ENCODE measurements around the gene TTLL1. TPM values are rescaled to one million over a fixed set of nuclear protein-coding genes. Genes with fewer than 3 reads are reported as not detected.

Gene TTLL1
- total and polyA plus RNA-seq, 2 experiments from 2014 or later = 33.0 to 38.2 TPM

GRCh38 chr22:43098356-43098755 lies 9.2 kb upstream of the TTLL1 start:
- Histone ChIP-seq H3K9me3 (ENCODE audit: low read depth) (no peaks in the 10 kb centered on the region), H3K4me1 (ENCODE audit: low read depth) (peaks cover 64% of the 10 kb centered on the region)
- TF ChIP-seq CTCF (IDR thresholded peaks at IDR 0.05; ENCODE audit: low read depth, low read length) = no peak

GRCh38 chr22:43096420-43096819 lies 7.2 kb upstream of the TTLL1 start:
- DNase-seq (ENCODE audit: low read depth in 1 of 2, low spot score in 1 of 2) = no peak
- Histone ChIP-seq H3K4me1 (ENCODE audit: low read depth) (peaks cover 52% of the 10 kb centered on the region), H3K36me3 (no peaks in the 10 kb centered on the region), H3K9me3 (ENCODE audit: low read depth) (no peaks in the 10 kb centered on the region), H3K27me3 (no peaks in the 10 kb centered on the region), H3K4me3 (no peak overlapping the region), H3K27ac (no peak overlapping the region)
- no peak for TF ChIP-seq CTCF (IDR thresholded peaks at IDR 0.05; ENCODE audit: low read depth, low read length)

More at GRCh38 chr22:43098356-43098755, 9.2 kb upstream of the TTLL1 start:
- peak; percentile 37 to 65 for DNase-seq (ENCODE audit: low read depth in 1 of 2, low spot score in 1 of 2)
- Histone ChIP-seq H3K36me3 (no peaks in the 10 kb centered on the region), H3K27ac (peak overlapping the region; percentile 90), H3K4me3 (no peak overlapping the region), H3K27me3 (no peaks in the 10 kb centered on the region)

GRCh38 chr22:43094551-43094950 lies 5.4 kb upstream of the TTLL1 start:
- no peak for TF ChIP-seq CTCF (IDR thresholded peaks at IDR 0.05; ENCODE audit: low read depth, low read length)
- peaks cover 36% of the 10 kb centered on the region for H3K4me1 ChIP-seq (ENCODE audit: low read depth)
- no peaks in the 10 kb centered on the region for H3K36me3 ChIP-seq
- H3K27me3 ChIP-seq = no peaks in the 10 kb centered on the region
- DNase-seq (ENCODE audit: low read depth in 1 of 2, low spot score in 1 of 2) = no peak
- no peaks in the 10 kb centered on the region for H3K9me3 ChIP-seq (ENCODE audit: low read depth)
- peak overlapping the region; percentile 92 for H3K27ac ChIP-seq
- H3K4me3 ChIP-seq = no peak overlapping the region

GRCh38 chr22:43094085-43094484 lies 4.9 kb upstream of the TTLL1 start:
- no peak overlapping the region for H3K4me3 ChIP-seq
- no peaks in the 10 kb centered on the region for H3K9me3 ChIP-seq (ENCODE audit: low read depth)
- peaks cover 36% of the 10 kb centered on the region for H3K4me1 ChIP-seq (ENCODE audit: low read depth)
- H3K36me3 ChIP-seq = no peaks in the 10 kb centered on the region
- H3K27ac ChIP-seq = peak overlapping the region; percentile 92
- H3K27me3 ChIP-seq = no peaks in the 10 kb centered on the region
- no peak for TF ChIP-seq CTCF (IDR thresholded peaks at IDR 0.05; ENCODE audit: low read depth, low read length)
- DNase-seq (ENCODE audit: low read depth in 1 of 2, low spot score in 1 of 2) = no peak

- no peak for DNase-seq (ENCODE audit: low read depth in 1 of 2, low spot score in 1 of 2)
- H3K27ac ChIP-seq = no peak overlapping the region
- no peaks in the 10 kb centered on the region for H3K9me3 ChIP-seq (ENCODE audit: low read depth)
- H3K4me1 ChIP-seq (ENCODE audit: low read depth) = peaks cover 26% of the 10 kb centered on the region
- no peaks in the 10 kb centered on the region for H3K27me3 ChIP-seq
- H3K4me3 ChIP-seq = no peak overlapping the region
- no peak for TF ChIP-seq CTCF (IDR thresholded peaks at IDR 0.05; ENCODE audit: low read depth, low read length)
- H3K36me3 ChIP-seq = no peaks in the 10 kb centered on the region
Measured at GRCh38 chr22:43092085-43092484, 2.9 kb upstream of the TTLL1 start.

All from cardiac muscle cell (in vitro differentiated cells and primary cell).